OCI-M2 (cell line): ENCODE measurements around the gene TMEM107.
A peak's percentile ranks its signal among the peaks of the same experiment; 100 is the strongest.
"Not testable (repeated sequence)": the region's sequence is repeated elsewhere in the genome, so short reads cannot be mapped to it uniquely, and the experiment has no call there.

ENCODE experiments used
- DNase-seq: peaks from one replicate; lab custom pipeline; 2025; ENCODE audit not compliant: unreplicated experiment; lab: John Stamatoyannopoulos, UW

TMEM107 gene

DNA sequence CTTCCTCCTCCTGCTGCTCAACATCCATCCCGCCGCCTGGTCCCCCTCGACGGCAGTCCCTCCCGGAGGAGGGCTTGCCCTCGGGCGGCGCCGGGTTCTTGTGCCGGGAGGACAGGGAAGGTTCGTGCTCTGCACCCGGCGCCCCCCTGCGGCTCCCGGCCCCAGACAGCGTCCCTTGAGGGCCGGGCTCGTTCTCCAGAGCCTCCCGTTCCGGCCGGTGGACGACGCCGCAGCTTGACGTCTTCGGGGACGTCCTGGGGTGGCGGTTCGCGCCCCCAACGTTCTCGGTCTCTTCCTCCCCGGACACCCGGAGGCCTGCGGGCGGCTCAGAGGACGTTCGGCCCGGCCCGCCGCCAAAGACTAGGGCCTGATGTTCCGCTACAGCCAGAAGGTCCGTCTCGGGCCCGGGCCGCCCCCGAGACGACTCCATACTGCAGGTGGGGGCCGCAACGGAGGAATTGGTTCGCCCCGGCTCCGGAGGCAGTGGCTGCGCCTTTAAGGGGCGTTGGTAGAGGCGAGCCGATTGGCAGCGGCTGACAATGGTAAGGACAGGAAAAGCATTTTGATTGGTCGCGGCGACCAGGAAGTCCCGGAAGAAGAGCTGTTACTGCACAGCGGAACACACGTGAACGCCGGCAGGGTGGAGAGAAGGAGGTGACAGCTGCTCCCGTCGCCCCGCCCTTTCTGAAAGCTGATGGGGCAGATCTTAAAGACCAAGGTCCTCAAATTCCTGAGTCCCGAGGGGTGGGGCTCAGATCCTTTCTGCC, 13.7 kb upstream of the TMEM107 start, which contains the start of gene BORCS6:
BORCS6 (minus strand) TSS at position 470 of the 767 bp plus-strand sequence; CDS start at position 430, 40 bp downstream.
- peak; percentile 46 for DNase-seq

DNA sequence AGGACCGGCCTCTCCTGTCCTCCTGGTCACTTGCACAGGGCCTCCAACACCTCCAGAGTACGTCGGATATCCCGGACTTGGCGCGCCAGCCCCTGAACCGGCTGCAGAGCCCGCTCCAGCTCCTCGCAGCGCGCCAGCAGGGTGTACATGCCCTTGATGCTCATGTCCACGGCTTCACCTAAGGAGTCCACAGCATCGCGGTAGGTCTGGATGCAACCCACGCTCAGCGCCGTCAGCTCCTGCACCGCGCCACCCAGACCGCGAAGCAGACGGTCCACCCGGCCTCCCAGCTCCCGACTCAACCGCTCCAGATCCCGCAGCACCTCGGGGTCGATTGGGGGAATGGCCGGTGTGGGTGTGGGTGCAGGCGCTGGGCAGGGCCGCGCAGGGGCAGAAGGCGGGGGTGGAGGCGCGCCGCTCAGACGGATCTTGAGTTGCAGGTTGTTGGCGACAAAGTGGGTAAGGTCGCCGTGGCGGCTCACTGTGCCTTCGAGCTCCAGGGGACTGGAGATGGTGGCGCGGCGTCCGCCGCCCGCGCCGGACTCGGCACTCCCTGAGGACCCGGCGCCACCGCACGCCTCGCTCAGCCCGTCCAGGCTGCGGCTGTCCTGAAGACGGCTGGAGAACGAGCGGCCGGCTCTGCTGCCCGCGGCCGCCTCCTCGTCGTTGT, 13.0 kb upstream of the TMEM107 start:
- no peak for DNase-seq

DNA sequence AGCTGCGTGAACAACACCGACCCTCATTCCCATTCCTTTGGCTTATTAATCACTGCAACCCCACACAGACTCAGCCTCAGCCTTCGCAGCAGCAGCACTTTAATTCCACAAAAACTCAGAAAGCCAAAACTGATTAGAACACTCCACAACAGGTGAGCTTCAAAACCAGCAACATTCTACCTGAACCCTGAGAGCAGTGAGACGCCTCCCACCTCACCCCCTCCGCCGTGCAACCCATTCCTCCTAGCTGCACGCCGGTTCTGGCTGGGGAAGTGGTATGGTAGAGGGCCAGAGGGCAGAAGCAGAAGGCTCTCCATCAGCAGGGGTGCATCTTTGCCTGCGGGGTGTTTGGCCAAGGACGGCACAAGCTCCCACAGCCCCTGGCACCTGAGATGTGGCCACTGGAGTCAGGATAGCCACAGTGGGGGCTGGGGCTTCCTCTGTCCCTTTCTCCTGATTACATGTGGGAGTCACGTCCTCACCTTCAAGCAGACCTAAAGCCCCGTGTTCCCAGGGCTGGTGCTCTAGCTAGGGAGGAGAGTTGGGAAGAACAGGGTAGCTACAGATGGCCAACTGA, 12.2 kb upstream of the TMEM107 start:
- no peak for DNase-seq

DNA sequence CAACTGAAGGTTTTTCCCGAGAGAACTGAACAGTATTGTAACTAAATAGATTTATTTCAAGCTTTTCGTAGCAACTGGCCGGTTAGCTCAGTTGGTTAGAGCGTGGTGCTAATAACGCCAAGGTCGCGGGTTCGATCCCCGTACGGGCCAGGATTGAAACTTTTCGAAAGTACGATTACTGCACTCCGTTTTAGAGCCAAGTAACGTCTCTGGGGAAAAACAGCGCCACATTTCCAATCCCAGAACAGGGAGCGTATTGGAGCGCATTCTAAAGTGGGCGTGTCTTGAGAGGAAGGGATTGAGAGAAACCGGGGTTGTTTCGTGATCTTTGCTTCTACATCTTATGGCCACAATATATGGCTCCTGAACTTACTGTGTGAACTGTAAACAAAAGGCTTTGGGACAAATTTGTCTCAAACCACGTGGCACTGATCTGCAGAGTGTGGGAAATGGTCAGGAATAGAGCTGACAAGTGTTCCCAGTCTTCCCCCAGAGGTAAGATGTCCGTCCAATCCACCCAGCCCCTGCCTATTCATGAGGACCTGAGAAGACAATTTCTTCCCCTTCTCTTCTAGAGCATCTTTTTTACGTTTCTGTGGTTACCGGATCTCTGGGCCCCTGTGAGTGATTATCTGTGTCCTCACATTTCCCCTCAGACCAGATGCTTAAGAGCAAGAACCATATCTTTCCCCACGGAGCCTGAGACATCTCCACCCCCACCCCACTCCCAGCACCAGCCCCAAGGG, 11.5 kb upstream of the TMEM107 start:
- DNase-seq, result peak; percentile 95

DNA sequence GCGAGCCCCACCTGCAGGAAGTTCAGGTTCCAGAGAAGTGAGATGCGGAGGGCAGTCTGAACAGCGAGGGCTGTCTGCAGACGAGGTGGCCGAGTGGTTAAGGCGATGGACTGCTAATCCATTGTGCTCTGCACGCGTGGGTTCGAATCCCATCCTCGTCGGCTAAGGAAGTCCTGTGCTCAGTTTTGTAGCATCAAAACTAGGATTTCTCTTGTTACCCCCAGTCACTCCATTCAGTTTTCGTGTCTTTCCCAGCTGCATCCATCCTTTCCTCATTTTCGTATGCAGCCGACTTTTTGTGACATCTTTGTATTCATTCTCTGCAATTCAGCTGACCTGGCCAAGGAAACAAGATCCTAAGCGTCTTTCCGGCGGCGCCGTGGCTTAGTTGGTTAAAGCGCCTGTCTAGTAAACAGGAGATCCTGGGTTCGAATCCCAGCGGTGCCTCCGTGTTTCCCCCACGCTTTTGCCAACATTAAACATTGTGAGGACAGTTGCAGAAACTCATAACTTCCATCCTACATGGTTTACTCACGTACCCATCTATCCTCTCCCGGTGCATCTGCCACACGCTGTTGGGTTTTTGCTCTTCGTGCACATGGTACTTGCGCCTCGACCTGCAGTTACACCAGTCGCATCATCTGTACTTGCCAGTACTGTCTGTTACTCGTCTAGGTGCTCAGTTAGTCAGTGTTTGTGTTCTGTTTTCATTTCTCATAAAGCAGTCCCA, 10.8 kb upstream of the TMEM107 start:
- DNase-seq, result peak; percentile 93

DNA sequence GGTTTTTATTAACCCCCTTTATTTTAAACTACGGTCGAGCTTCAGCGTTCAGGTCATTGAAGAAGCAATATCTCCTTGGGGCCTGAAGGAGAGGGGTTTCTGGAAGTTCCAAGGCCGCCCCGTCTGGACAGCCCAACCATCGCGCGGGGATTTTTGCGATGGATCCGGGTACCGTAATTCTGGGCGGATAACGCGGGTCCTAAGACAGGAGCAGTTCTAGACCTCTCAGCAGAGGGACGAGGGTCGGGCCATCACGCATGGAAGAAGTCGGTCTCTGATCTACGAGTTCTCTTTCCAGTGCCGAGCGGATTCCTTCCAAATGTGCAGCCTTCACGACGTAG, 10.2 kb upstream of the TMEM107 start:
- DNase-seq, result no peak

DNA sequence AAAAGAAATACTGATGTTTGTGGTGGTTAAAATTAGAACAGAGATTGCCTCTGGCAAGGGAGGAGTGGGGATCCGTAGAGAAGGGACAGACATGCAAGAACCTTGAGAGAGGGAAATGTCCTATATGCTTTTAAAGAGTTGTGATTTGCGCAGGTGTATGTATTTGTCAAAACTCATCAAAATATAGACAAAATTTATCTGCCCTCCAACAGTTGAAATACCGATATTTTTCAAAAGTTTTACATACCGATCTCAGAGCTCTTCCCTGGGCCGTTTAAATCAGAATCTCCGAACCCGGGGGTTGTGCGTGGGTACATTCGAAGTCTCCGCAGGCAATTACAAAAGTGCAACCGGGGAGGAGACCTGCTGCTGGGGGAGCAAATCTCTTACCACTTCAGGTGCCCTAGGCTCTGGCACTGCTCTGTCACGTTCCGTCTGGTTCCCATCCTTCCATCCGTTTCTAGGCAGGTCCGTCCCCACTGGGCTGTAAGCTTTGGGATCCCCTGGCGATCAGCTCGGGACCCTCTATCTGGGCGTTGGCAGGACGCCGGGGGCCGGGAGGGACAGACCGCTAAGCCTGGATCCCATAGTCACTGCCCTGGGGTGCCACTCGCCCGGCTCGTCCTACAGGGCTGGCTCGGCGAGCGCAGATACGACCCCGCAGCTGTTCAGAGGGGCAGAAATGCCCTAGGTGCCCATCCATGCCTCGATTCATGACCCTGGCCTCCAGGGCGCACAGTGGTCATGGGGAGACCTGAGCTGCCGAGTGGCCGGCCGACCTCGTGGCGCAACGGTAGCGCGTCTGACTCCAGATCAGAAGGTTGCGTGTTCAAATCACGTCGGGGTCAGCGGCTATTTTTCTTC, 9.6 kb upstream of the TMEM107 start:
- no peak for DNase-seq

DNA sequence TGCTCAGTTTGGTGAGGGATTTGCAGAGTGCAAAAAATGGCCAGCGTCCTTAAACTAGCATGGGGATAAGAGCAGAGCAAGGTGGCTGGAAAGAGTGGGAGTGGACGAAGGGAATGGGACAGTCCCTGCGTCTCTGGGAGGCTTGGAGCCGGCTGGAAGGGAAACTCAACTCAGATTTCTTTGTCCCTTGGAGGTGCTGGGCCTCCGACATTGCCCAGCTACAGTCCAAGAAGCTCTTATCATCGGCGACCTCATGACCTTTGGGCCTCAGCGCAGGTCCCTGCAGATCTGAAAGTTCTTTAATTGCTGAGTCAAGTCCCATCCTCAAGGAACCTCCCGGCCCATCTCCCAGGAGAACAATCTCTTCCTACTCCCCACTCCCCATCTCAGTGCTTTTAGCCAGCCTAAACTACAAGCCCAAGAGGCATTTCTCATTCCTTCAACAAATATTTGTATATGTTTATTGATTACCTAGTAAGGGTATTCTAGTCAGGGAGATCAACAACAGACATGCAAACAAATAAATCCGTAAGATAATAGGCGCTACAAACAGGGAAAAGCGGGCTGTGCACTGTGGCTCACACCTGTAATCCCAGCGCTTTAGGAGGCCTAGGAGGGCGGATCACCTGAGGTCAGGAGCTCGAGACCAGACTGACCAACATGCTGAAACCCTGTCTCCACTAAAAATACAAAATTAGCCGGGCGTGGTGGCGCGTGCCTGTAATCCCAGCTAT, 985 bp upstream of the TMEM107 start:
- DNase-seq, result no peak

DNA sequence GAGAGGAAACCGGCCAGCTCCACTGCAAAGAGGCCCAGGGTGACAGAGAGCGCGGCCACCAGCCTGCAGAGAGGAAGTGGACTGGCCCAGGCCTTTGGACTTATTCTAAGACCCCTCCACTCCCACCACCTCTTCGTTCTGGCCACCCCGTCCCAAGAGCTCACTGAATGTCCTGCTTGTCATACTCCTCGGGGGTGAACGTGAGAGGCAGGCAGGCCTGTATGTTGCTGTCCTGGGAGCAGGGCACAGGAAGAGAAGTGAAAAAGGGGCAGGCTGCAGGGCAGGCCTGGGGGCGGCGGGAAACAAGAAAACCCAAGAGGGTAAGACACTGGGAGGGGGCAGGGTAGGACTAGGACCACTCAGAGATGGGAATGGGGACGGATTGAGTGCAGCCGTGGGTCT, 384 bp downstream of the TMEM107 start:
- DNase-seq, result no peak

DNA sequence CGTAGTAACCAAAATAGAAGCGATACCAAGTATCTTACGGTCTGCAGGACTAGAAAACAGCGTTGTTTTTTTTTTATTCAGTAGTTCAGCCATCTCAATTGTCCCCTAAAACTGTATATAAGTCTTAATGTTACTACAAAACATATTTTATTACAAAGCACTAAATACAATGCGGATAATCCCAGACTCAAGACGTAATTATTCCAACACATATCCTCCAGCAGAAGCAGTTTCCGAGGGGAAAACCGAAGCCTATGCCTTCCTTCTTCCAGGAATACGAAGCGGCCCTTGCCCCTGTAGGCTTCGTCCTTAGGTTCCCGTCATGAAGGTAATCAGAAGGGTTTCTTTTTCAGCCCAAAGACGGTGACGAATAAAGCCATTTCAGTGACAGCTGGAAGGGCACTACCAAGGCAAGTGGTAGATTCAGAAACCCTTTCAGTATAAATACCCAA, 2.3 kb downstream of the TMEM107 start:
- no peak for DNase-seq

DNA sequence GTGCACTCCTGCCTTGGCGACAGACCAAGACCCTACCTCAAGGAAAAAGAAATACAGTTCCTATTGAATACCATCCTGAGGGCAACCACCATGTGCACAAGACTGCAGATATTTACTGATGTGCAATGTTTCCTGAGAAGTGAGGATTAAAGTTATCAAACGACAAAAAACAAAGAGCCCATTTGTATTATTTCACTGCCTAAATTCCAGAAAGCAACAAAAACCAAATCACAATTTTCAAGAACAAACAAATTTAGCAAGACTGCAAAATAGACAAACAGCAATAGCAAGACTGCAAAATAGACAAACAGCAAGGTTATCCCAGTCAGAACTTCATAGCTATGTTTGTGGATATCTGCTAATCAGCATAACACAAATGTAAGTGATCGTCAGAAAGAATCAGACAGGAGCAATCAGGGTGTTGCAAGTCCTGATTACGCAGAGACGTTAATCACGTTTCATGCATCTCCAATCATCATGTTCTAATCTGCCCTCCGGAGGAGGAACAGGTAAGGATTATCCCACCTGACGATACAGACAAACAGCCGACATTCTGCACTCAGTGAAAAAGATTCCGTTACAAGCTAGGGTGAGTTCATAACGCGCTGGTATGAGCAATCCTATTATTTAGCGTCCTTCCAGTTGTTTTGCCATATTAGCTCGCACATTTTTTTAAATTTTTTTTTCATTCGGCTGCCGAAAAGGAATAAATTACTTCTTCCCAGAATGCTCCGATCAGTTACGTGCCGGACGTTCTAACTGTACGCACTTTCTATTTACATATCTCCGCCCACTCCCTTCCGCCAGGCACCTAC, 2.9 kb downstream of the TMEM107 start:
- peak; percentile 90 for DNase-seq

DNA sequence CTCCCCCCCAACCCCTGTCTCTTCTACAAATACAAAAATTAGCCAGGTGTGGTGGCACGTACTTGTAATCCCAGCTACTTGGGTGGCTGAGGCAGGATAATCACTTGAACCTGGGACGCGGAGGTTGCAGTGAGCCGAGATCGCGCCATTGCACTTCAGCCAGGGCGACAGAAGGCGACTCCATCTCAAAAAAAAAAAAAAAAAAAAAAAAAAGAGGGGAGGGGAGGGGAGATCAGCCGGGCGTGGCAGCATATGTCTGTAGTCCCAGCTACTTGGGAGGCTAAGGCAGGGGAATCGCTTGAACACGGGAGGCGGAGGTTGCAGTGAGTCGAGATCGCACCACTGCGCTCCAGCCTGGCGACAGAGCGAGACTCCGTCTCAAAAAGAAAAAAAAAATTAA, 6.0 kb downstream of the TMEM107 start:
- DNase-seq, result not testable (repeated sequence)

DNA sequence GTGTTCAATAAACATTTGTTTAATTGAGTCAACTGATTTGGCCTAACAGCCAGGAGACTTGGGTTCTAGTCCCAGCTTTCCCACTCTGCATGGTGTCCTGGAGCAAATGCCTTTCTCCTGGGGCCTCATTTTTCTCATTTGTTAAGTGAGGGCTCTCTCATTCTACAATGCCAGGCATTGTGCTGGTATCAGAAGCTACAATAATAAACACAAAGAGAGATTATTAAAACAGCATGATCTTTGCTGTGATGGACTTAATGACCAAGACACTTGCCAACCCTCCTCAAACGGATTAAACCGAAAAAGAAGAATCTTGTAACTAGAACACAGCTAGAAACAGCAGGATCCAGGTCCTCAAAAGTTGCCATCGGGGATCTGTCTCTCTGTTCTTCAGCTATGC, 8.7 kb downstream of the TMEM107 start:
- DNase-seq, result no peak

DNA sequence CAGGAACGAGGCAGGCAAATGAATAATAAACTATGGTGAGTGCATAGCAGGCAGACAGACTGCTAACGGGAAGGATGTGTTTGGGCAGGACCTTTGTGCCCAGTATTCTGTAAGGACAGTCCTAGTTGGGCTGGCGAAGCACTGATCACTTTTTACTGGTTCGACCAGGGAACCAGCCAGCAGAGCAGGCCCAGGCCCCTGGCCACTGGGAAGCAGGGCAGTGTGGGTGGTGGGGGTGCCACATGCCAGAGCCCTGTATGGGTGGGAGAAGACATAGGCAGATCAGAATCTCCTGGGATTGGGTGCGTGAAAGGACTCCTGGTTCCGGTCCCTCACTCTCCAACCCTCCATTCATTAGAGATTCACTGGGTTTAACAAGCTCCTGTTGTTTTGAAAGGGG, 9.4 kb downstream of the TMEM107 start:
- DNase-seq, result no peak

DNA sequence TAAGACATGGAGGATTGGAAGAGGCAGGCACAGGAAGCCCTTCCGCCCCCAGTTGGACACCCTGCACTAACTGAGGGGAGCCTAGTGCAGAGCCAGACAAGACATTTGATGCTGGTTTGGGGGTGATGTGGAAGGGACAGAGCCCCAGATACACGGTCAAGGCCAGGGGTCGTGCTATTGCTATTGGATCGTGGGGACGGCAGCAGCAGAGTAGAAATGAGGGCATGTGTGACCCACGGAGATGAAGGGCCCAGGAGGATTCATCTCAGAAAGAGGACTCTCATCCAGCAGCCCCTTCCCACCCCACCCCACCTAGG, 11.4 kb downstream of the TMEM107 start:
- DNase-seq, result no peak

DNA sequence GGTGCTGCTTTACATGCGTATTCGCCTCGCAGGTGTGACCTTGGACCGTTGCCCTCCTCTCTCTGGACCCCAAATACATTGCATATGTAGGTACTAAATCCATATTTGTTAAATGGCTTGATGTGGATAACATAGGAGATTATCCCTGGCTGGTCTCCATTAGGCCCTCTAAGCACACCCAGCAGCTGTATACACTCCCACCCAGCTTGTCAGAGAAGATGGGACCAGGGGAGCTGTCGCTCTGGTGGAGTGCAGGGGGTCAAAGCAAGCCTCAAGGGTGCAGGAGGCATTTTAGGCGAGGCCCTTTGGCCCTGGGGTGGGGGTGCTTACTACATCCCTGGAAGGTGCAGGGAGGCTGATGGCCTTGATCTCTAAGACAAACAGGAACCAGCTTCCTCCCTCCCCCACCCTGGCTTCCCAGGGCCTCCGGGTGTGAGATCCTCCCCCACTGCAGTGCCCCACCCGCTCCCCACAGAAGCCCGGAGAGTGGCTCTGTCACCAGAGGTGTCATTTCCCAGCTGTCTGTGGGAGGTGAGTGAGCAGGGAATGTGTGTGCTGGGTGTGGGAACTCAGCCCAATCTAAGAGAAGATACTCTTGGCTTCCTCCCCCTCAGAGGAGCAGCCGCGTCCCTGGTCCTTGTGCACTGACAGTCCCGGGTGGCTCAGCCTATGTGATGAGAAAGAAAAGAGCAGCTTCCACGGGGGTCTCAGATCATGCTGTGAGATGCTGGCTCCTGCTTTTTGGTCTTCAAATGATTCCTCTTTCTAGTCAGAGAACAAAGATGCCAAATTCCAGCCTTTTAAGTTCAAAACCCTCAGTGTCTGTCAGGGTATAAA, 12.0 kb downstream of the TMEM107 start:
- DNase-seq, result peak; percentile 36
